ENCODE data around the gene TP53I11.

DNA sequence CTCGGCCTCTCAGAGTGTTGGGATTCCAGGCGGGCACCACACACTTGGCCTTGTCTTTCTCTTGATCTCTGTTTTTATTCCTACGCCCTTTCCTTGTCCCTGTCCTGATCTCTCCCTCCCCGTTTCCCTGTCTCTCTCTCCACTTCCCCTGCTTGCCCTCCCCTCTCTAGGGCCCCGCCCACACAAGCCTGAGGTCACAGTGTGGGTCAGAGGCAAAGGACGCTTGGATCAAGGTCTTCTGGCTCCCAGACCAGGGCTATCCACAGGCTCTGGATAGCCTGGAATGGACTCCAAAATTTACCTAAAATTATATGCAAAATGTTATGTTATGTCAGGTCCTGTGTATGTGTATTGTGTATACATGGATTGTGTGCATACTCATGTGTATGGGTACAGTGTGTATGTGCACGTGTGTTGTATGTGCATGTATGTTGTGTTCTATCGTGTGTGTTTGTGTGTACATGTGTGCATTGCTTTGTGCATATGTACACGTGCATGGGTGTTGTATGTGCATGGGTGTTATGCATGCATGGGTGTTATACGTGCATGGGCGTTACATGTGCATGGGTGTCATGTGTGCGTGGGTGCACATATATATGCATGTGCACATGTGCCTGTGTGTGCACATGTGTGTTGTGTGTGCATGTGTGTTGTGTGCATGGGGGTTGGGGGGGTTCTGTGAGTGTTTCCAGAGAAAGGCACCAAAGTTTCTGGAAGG, 38.3 kb downstream of the TP53I11 start:
- TF ChIP-seq, protein P1, sequence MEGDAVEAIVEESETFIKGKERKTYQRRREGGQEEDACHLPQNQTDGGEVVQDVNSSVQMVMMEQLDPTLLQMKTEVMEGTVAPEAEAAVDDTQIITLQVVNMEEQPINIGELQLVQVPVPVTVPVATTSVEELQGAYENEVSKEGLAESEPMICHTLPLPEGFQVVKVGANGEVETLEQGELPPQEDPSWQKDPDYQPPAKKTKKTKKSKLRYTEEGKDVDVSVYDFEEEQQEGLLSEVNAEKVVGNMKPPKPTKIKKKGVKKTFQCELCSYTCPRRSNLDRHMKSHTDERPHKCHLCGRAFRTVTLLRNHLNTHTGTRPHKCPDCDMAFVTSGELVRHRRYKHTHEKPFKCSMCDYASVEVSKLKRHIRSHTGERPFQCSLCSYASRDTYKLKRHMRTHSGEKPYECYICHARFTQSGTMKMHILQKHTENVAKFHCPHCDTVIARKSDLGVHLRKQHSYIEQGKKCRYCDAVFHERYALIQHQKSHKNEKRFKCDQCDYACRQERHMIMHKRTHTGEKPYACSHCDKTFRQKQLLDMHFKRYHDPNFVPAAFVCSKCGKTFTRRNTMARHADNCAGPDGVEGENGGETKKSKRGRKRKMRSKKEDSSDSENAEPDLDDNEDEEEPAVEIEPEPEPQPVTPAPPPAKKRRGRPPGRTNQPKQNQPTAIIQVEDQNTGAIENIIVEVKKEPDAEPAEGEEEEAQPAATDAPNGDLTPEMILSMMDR (IDR thresholded peaks at IDR 0.05; ENCODE audit: low read length), result no peak
- TF ChIP-seq EZH2 (IDR thresholded peaks at IDR 0.05; ENCODE audit: borderline replicate concordance, low read length), result no peak

Data from OCI-LY1 (cell line).